Upper lobe of left lung (tissue), 6 donors: Measurements from ENCODE around the gene DAD1. TPM values are rescaled to one million over a fixed set of nuclear protein-coding genes. Genes with fewer than 3 reads are reported as not detected.

ENCODE experiments used
- ATAC-seq, 2 donors: fragments of 200-7000 bp; cut with Tn5 transposase; one replicate each; pipeline ENCODE4 v1.9.1; 2022; ENCODE audit warnings: mild to moderate bottlenecking in 2 of 2, moderate library complexity in 2 of 2; ENCODE audit not compliant: low FRiP score in 2 of 2
- DNase-seq, 2 donors: peaks; one replicate each; pipeline ENCODE4 v3.0.0-alpha.2; 2019 to 2020
- H3K27ac ChIP-seq, 4 donors: fragments of 200-600 bp; sonication (generic); one replicate each; pipeline ENCODE4 v1.5.1; 2016 to 2019
- H3K27me3 ChIP-seq, 4 donors: fragments of 200-600 bp; sonication (generic); one replicate each; pipeline ENCODE4 v1.5.1; 2017 to 2019
- H3K36me3 ChIP-seq, 4 donors: fragments of 200-600 bp; sonication (generic); one replicate each; pipeline ENCODE4 v1.5.1; 2016 to 2019
- H3K4me1 ChIP-seq, 4 donors: fragments of 200-600 bp; sonication (generic); one replicate each; pipeline ENCODE4 v1.5.1; 2018 to 2019
- H3K4me3 ChIP-seq, 4 donors: fragments of 200-600 bp; sonication (generic); one replicate each; pipeline ENCODE4 v1.5.1; 2017 to 2019; ENCODE audit warnings: mild to moderate bottlenecking in 2 of 4, moderate library complexity in 1 of 4
- H3K9me3 ChIP-seq, 4 donors: fragments of 200-600 bp; sonication (generic); one replicate each; pipeline ENCODE4 v1.5.1; 2018 to 2019
- EP300 ChIP-seq, 4 donors: sonication (generic); formaldehyde crosslinking; IDR thresholded peaks; one replicate each; pipeline ENCODE4 v1.5.1; 2017; ENCODE audit warnings: antibody characterized with exemption in 4 of 4, control low read depth in 2 of 4
- POLR2A ChIP-seq, 4 donors: fragments of 450-650 bp; IDR thresholded peaks; one replicate each; pipeline ENCODE4 v1.5.1; 2016 to 2017; ENCODE audit warnings: antibody characterized with exemption in 4 of 4, mild to moderate bottlenecking in 2 of 4
- POLR2AphosphoS5 ChIP-seq, 2 donors: sonication (generic); formaldehyde crosslinking; IDR thresholded peaks; one replicate each; pipeline ENCODE4 v1.5.1; 2017; ENCODE audit warnings: antibody characterized with exemption in 2 of 2
- WGBS, 2 donors: methylation state at CpG; one replicate each; pipeline ENCODE4 v1.1.5; 2017 to 2018; 5-methylcytosine and 5-hydroxymethylcytosine counted together
- total RNA-seq, 6 donors: library from RNA; depleted of rRNA in 4 of 6; stranded (reverse); fragments of >200 nt in 4 of 6; gene quantifications; one replicate each; pipeline versions ENCODE4 v1.1.0 to v1.2.1, GENCODE V29; 2016 to 2021
- TF ChIP-seq, protein P1 (sequence below), 6 experiments: fragments of 450-650 bp in 4 of 6; fragments of 200-600 bp in 2 of 6; sonication (generic) in 2 of 6; IDR thresholded peaks; one replicate each; pipeline ENCODE4 v1.5.1; 2016 to 2019; ENCODE audit warnings: antibody characterized with exemption in 6 of 6
- donor health status: DM: no; HTN: no; CAD: no; lungs with moderate emphysema.
- donor health status: DM: no; HTN: yes; CAD: no; lungs with severe emphysema.

Gene DAD1
- total RNA-seq, 6 donors from 2014 or later, result 8.4 to 188 (median 134) TPM

DNA sequence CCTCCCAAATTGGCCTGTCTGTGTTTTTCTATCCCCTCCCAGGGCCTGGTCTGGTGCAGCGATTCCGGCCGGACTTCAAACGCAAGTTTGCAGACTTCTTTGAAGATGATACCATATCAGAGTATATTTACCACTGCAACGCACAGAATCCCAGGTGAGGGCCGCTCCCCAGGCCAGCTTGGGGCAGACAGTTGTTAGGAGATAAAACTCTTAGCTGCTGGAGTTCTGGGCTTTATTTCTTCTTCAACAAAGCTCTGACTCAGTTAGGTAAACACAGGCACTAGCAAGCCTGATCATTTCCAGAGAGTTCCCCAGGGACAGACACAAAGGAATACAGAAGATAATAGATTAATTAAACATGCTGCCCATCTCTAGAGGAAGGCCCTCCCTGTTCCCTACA lies 17.4 kb upstream of the DAD1 start:
- Histone ChIP-seq H3K27me3 (no peaks in the 10 kb centered on the region), H3K27ac (no peak overlapping the region), H3K4me1 (no peaks in the 10 kb centered on the region), H3K9me3 (no peaks in the 10 kb centered on the region), H3K4me3 (no peak overlapping the region), H3K36me3 (peaks cover 54 to 99% (median 87%) of the 10 kb centered on the region in 4 donors)
- DNase-seq, result no peak
- no peak for TF ChIP-seq POLR2AphosphoS5 (IDR thresholded peaks at IDR 0.05)
- ATAC-seq, result no peak
- 90 to 94% methylated on average over 6 of the region's 6 CpGs for WGBS, 2 donors

DNA sequence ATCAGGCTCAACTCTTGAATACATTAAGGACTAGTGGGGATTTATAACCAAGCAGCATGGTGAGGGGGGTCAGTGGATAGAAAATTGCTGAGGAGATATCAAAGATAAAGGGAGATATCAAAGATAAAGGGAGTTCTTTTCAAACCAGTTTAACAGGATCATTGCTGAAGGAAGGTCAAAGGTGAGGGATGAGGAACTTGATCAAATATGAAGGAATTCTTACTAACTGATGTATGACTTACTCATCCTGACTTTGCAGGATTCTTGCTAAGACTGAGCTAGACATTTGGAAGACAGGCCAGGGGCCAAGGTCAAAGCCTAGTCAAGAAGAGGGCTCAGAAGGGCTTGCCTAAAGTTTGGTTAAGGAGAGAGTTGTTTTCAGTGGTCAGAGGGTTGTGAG lies 13.8 kb upstream of the DAD1 start:
- Histone ChIP-seq H3K9me3 (no peaks in the 10 kb centered on the region), H3K4me3 (no peak overlapping the region), H3K36me3 (peaks cover 39 to 64% (median 60%) of the 10 kb centered on the region in 4 donors), H3K4me1 (peaks cover 8 to 19% (median 11%) of the 10 kb centered on the region in 4 donors), H3K27ac (no peak overlapping the region), H3K27me3 (no peaks in the 10 kb centered on the region)
- no peak for TF ChIP-seq POLR2AphosphoS5 (IDR thresholded peaks at IDR 0.05)
- TF ChIP-seq, protein P1, sequence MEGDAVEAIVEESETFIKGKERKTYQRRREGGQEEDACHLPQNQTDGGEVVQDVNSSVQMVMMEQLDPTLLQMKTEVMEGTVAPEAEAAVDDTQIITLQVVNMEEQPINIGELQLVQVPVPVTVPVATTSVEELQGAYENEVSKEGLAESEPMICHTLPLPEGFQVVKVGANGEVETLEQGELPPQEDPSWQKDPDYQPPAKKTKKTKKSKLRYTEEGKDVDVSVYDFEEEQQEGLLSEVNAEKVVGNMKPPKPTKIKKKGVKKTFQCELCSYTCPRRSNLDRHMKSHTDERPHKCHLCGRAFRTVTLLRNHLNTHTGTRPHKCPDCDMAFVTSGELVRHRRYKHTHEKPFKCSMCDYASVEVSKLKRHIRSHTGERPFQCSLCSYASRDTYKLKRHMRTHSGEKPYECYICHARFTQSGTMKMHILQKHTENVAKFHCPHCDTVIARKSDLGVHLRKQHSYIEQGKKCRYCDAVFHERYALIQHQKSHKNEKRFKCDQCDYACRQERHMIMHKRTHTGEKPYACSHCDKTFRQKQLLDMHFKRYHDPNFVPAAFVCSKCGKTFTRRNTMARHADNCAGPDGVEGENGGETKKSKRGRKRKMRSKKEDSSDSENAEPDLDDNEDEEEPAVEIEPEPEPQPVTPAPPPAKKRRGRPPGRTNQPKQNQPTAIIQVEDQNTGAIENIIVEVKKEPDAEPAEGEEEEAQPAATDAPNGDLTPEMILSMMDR (IDR thresholded peaks at IDR 0.05), result no peak
- TF ChIP-seq EP300 (IDR thresholded peaks at IDR 0.05), result no peak
- TF ChIP-seq POLR2A (IDR thresholded peaks at IDR 0.05), result no peak
- ATAC-seq, result no peak
- DNase-seq, result no peak

DNA sequence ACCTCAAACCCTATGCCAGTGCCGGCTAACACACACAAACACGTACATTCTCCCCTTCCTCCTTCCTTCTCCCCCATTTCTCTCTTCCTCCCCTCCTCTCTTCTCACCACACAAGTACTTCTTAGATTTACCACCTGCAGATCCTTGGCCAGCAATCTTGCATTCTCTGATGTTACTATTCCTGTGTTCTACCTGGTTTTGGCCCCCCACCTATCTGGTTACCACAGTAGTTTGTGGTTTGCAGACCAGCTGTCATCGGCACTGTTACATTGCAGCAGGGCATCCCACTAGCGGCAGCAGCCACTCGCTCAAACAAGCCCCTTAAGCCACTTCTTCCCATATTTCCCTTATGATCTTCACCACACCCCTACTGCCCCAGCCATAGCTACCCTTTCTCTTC lies 13.0 kb upstream of the DAD1 start:
- Histone ChIP-seq H3K9me3 (no peaks in the 10 kb centered on the region), H3K4me3 (no peak overlapping the region), H3K27me3 (no peaks in the 10 kb centered on the region), H3K36me3 (peaks cover 36 to 55% (median 51%) of the 10 kb centered on the region in 4 donors), H3K27ac (no peak overlapping the region), H3K4me1 (peaks cover 13 to 20% (median 18%) of the 10 kb centered on the region in 4 donors)
- no peak for TF ChIP-seq EP300 (IDR thresholded peaks at IDR 0.05)
- TF ChIP-seq, protein P1 (IDR thresholded peaks at IDR 0.05), result no peak
- TF ChIP-seq POLR2A (IDR thresholded peaks at IDR 0.05), result no peak
- TF ChIP-seq POLR2AphosphoS5 (IDR thresholded peaks at IDR 0.05), result no peak
- WGBS, 2 donors, result 72 to 88% methylated on average over 5 of the region's 5 CpGs
- no peak for DNase-seq
- no peak for ATAC-seq

DNA sequence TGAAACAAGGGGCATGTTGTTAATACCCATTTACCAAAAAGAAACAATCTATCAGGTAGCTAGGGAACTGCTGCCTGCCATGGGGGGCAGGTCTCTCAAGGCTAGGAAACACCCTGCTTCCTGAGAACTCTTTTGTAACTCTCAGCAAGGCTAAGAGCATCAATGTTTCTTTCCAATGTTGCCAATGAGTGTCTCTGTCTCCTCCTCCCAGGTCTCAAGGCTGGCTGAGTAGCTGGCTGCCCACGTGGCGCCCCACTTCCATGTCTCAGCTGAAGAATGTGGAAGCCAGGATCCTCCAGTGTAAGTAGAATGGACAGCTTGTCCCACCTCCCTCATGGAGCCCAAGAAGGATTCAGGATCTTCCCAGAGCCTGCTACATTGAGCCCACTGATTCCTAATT lies 12.4 kb upstream of the DAD1 start:
- Histone ChIP-seq H3K9me3 (no peaks in the 10 kb centered on the region), H3K36me3 (peaks cover 31 to 50% (median 47%) of the 10 kb centered on the region in 4 donors), H3K4me1 (peaks cover 13 to 20% (median 18%) of the 10 kb centered on the region in 4 donors), H3K27me3 (no peaks in the 10 kb centered on the region), H3K4me3 (no peak overlapping the region), H3K27ac (no peak overlapping the region)
- 75 to 82% methylated on average over 2 of the region's 2 CpGs for WGBS, 2 donors
- TF ChIP-seq, protein P1 (IDR thresholded peaks at IDR 0.05), result no peak
- TF ChIP-seq POLR2A (IDR thresholded peaks at IDR 0.05) (no peak), EP300 (IDR thresholded peaks at IDR 0.05) (no peak), POLR2AphosphoS5 (IDR thresholded peaks at IDR 0.05) (no peak)
- DNase-seq (no peak), ATAC-seq (no peak)

DNA sequence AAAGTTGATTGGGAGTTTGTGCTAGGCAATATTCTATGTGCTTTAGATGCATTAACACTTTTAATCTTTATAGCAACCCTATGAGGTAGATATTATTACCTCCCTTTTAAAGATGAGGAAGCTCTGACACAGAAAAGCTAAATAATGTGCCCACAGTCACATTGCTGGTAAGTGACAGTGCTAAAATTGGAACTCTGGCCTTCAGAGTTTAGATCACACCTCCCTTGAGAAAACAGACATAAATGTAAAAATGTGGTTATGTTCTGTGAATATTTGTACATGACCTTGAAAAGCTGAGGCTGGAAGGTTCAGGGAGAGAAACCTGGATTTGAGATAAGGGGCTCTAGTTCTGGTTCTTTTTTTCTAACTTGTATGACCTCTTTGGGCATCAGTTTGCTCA lies 11.0 kb upstream of the DAD1 start:
- TF ChIP-seq, protein P1 (IDR thresholded peaks at IDR 0.05), result no peak
- TF ChIP-seq POLR2AphosphoS5 (IDR thresholded peaks at IDR 0.05), result no peak
- TF ChIP-seq POLR2A (IDR thresholded peaks at IDR 0.05), result no peak
- no peak for TF ChIP-seq EP300 (IDR thresholded peaks at IDR 0.05)
- Histone ChIP-seq H3K4me1 (peaks cover 13 to 20% (median 18%) of the 10 kb centered on the region in 4 donors), H3K4me3 (no peak overlapping the region), H3K36me3 (peaks cover 19 to 35% (median 33%) of the 10 kb centered on the region in 4 donors), H3K27ac (no peak overlapping the region), H3K27me3 (no peaks in the 10 kb centered on the region), H3K9me3 (no peaks in the 10 kb centered on the region)
- no peak for DNase-seq
- ATAC-seq, result no peak
